ENCODE results near the gene AGRN.

The AGRN gene

DNA sequence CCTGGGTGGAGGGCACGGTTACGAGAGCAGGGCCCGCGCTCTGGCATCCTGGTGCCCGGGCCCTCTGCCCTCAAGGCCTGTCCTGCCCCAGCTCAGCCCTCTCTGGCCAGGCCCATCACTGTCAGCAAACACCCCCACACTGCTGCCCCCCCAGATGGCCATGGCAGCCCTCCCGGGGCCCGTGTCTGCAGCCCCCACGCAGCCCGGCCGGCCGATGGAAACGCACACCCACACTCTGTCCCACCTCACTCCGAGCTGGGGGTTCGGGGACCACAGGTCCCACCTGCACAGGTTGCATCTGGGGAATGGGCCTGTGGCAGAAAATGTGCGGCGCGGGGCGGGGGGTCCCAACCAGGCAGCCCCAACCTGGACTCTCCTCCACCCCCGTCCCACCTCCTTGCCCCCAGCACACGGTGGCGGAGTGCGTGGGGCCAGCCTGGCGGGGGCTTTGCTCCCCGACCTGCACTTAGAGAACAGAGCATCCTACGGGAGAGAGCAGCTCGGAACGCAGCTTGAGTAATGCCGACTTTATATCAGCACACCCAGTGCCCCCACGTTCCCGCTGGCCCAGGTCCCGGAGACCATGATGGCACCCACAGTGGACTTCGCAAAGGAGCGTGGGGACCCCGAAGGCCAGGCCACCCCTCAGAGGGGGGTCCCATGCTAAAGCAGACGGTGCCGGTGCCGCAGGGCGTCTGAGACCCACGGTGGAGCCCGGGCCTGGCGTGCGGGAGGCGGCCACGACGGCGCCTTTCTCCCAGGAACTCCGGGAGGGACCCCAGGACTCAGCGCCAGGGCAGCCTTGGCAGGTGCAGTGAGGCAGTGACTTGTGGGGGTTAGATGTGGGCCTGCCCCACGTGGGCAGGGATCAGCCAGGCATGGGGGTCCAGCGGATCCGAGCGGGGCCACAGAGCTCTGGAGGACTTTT, 61.7 kb downstream of the AGRN start:
- DNase-seq (ENCODE audit: low read depth): no peak

DNA sequence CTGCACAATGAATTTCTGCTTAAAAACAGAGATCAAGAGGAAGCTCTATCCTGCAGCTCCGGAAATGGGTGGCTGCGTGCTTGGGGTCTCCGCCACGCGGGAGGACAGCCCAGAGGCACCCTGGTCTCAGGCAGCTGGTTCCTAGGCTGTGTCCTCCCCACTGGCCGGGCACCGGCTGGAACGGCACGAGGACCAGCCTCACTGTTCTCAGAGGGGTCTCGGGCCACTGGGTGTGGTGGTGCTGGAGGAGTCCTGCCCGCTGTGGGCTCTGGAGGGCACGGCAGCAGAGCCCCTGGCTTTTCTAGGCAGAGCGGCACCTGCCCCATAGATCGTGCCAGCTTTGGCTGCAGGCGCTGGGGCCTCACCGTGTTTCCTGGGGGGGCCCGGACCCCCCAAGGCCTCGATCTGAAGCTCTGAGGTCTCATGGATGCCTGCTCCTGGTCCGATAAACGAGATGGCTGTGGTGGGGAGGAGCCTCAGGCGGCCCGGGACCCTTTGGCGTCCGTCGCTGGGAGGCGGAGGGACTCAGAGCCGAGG, 62.4 kb downstream of the AGRN start:
- no peak for DNase-seq (ENCODE audit: low read depth)

DNA sequence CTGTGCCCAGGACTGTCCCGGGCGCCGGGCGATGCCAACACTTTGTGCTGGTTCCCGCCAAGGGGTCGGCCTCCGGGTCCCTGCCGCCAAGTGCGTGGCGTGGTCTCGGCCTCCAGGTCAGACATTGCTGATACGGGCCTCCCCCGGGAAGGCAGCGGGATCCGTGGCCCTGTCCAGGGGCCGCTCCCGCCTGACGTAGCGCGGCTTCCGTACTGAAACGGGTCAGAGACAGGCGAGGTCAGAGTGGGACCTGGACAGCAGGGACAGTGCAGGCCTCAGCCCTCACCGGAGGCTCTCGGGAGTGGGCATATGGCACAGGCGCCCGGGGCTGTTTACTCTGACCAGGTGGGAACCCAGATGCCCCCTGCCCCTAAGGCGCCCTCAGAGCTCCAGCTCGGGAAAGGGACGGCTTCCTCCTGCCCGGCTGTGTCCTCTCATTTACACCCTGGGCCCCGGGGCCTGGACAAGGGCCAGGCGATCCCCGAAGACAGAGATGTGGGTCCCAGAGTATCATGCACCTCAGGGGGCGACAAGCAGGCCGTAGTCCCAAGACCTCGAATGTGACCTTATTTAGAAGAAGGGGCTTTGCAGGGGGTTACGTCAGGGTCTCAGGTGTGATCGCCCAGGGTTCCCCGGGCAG, 63.0 kb downstream of the AGRN start:
- DNase-seq (ENCODE audit: low read depth): no peak

DNA sequence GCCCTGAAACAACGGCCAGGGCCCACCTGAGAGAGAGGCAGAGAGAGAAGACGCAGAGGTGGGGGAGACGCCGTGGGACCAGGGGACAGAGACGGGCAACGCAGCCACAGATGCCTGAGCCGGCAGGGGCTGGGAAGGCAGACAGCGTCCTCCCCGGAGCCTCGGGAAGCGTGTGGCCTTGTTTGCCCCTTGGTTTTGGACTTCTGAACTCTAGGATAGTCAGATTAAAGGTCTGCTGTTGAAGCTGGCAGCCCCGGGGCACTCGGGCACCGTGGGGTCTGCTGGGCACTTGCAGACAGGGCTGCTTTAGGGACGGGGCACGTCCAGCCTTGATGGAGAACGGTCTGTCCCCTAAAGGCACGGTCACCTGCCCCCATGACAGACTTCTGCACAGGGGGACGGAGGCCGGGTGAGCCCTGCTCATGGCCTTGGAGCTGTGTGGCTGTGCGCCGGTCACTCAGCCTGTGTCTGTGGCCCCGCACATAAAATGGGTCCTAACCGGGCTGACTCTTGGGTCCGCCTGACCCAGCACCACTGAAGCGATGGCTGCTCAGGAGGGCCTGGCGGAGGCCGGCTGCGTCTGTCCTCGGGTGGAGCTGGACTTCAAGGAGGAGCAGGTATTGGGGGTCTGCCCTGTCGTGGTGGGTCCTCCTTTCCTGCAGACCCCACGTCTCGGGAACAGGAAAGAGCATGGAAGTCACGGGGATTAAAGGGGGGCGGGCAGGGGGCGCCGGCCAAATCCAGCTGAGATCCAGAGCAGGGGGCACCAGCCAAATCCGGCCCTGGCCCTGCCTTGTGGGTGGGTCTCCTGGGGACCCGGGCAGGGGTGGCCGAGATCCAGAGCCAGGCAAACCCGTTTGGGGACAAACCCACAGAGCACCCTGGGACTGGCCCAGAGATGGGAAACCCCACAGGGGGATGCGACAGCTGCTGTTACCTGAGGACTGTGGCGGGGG, 63.8 kb downstream of the AGRN start:
- no peak for DNase-seq (ENCODE audit: low read depth)

DNA sequence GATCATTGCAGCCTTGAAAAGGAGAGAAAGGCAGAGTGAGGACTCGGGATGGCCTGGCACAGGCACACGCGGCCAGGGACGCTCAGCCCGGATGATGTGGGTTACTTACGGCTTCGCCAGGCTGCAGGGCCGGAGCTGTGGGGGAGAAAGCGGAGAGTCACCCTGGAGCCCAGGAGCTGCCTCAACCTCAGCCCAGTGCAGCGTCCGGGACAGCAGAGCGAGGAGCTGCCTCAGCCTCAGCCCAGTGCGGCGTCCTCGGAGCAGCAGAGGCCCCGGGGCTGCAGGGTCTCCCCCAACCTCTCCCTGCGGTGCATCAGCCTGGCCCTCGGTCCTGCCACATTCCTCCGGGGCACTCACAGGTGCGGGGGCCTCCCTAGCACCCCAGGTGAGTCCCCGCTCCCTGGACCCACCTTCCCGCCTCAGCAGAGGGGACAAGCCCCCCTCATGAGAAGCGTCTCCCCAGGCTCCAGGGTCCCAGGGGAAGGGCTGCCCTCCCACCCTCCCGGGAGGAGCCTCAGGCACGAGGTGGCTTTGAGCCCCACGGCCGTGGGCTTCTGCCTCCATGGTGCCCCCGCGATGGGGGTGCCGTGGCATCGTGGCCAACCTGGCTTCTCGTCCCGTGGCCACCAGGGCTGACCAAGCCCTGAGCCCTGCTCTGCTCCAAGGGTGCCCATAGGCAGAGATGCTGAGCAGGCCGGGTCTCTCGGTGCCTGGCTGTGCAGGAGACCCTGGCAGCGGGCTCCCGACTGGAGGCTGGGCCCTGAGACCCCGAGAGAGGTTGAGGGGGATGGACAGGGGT, 64.7 kb downstream of the AGRN start:
- no peak for DNase-seq (ENCODE audit: low read depth)

DNA sequence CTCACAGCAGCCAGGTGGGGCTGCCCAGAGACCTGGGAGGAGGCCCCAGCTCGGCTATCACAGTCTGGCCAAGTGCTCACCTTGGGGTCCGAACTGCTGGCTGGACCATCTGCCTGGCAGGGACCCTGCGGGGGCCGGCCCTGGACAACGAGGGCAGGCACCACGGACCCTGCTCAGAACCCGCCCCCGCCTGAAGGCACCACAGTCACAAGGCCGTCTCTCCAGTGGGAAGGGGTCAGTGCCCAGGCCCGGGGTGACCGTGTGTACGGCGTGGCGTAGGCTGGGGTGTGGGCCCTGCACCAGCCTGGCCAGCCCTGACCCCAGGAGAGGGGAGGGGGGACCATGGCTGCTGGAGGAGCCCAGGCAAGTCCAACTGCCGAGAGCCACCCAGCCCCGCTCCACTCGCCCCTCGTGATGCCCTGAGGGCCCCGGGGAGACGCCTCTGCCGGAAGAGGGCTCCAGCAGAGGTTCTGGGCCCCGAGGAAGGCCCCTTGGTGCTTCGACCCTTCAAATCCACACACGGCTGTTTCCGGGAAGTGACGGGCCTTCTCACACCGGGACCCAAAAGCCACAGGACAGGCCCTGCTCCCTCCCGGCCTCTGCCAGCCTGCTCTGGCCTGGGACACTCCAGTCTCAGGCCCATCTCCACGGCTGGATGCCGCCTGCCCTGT, 65.4 kb downstream of the AGRN start:
- no peak for DNase-seq (ENCODE audit: low read depth)

DNA sequence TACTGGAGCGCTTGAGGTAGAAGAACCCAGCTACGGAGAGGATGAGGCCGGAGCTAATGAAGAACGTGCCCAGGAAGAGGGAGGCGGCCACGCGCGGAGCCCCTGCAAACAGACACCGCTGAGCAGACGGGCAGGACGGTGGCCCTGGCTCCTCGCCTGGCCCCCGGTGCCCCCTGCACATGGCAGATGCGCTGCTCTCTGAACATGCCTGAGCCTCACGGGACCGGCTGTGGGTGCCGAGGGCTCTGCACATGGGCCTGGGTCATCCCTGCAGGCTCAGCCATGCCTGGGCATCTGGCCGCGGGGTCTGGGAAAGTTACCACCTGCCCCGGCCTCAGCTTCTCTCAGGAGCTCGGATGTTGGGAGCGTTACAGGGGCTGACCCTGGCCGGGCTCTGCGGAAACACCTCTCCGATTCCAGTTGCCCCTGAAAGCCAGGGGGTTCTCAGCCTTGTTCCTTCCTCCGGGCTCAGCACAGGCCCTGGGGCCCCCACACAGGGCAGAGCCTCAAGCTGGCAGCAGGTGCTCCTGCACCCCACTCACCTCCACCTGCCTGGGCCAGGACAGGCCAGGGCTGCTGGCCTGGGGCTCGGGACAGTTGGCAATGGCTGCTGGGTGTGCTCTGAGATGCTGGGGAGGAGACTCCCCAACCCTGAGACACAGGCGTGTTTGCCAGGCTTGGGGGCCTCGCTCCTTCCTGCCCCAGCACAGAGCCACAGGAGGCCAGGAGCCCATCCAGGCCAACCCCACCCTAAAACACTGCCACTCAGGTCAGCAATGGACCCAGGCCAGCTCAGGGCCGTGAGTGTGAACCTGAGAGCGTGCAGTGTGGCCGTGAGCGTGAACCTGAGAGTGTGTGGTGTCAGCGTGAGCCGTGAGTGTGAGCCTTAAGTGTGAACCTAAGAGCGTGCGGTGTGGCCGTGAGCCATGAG, 66.3 kb downstream of the AGRN start:
- DNase-seq (ENCODE audit: low read depth): no peak

DNA sequence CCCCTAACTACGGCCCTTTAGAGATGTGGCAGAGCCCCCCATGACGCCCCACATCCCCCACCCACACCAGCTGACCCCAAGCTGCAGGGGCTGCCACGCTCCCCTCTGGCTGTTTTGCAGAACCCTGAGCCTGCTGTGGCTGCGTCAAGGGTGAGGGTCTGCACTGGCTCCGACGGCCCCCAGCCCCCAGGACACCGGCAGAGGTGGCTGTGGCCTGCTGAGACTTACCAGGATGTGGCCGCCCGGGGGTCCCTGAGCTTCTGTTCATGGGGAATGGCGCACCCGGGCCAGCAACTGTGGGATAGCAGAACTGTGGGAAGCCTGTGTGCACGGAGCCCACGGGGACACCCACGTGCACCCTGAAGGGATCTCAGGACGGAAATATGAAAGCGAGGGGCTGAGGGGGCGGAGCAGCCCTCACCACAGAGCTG, 67.0 kb downstream of the AGRN start:
- DNase-seq (ENCODE audit: low read depth): no peak

DNA sequence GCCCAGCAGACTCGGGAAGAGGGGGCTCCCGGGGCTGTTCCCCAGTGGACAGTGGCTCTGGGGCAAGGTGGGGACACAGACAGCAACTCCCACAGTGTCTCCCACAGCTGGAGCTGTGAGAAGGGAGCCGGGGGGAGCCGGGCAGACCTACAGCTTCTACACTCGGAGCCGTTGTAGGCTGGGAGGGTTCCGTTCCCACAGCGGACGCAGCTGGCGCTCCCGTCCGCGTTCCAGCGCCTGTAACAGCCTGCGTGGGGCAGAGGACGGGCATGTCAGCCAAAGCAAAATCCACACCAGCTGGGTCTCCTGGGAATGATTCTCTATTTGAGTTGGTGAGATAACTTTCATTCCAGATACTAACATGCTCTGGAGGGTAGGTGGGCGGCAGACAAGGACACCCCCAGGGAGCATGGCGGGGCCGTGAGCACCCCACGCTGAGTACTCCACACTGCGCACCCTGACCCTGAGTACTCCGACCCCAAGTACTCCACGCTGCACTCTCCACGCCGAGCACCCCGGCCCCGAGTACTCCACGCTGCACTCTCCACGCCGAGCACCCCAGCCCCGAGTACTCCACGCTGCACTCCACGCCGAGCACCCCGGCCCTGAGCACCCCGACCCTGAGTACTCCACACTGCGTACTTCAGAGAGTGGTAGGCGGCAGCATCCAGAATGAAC, 67.6 kb downstream of the AGRN start:
- no peak for DNase-seq (ENCODE audit: low read depth)

DNA sequence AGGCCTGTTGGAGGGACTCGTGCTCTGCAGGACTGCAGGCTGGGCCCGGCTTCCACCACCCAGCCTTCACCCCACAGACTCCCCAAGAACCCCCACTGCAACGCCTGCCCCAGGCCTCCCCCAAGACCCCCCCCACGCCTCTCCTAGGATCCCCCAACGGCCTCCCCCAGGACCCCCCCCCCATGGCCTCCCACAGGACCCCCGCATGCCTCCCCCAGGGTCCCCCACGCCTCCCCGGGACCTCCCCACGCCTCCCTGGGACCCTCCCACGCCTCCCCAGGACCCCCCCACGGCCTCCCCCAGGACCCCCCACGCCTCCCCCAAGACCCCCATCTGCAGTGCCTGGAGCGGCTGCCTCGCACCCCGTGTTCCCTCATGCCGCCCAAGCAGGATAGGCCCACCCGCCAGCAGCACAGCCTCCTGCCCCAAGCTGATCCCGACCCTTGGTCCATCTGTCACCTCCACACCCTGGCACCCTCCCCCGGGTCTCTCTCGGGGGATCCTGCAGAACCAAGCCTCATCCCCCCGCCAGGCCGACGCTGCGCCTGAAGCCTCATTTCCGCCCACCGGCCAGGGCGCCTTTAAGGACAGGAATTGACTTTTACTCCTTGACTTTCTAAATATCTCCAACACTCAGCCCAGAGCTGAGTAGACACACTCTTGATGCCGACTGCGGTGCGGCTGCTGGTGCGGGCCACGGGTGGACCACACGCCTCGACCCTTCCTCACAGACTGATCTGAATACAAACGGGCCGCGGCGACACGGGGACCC, 68.3 kb downstream of the AGRN start:
- no peak for DNase-seq (ENCODE audit: low read depth)

DNA sequence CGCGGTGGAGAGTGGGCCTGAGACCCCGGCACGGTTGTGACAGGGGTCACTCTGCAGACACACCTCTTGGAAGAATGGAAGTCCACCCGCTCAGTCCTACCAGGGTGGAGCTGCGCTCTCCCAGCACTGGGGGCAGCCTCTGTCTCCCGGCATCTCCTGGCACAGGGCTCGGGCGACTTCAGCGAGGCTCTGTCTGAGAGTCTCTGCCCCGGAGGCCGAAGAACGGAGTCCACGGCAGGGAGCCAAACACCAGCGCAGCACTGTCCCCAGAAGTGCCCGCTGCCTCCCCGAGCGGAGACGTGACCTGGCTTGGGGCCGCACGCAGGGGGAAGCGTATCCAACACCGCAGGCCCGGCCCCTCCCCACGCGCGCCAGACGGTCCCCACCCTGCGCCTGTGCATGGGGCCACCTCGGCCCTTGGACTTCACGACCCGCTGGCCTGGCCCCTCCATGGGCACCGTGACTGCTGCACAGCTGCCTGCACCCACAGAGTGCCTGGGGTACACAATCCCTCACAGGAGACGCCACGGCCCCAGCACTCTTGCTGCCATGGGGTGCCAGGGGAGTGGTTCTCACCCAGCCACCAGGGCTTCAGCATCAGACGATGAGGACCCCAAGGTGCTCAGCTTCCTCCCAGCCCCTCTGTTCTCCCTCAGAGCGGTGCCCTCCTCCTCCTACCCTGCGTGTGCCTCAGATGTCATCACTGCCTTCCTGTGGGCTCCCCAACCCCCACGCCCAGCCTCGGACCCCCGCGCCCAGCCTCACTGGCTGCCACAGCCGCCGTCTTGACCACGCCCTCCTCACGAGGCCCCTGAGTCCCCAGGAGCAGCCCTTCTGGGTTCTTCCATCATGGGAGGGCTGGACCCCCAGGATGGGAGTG, 69.1 kb downstream of the AGRN start:
- DNase-seq (ENCODE audit: low read depth): no peak

DNA sequence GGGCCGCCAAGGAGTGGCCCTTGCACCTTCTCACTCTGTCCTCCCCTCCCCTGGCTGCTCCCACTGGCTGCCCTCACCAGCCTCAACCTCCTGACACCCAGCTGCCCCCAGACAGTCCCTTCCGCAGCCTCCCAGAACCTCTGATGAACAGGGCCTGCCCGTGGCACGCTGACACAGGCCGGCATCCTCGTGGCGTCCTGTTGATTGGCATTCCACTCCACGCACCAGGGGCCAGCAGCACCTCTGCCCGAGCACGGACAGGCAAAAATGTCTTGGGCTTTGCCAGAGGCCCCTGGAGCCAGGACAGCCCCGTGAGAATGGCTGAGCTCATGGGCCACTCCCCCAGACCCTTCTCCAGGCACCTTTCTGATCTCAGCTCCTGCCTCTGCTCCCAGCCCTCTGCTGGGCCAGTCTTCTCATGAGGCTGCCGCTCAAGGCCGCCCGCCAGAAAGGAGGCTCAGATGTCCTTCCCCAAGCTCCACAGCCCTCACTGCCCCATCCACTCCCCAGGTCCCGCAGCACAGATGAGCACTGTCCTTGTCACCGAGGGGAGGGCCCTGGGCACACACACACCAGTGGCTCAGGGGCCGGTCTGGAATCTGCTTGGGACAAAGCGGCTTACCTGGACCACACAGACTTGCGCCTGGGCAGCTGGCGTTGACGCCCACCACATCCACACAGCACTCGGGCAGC, 70.0 kb downstream of the AGRN start:
- DNase-seq (ENCODE audit: low read depth): no peak

DNA sequence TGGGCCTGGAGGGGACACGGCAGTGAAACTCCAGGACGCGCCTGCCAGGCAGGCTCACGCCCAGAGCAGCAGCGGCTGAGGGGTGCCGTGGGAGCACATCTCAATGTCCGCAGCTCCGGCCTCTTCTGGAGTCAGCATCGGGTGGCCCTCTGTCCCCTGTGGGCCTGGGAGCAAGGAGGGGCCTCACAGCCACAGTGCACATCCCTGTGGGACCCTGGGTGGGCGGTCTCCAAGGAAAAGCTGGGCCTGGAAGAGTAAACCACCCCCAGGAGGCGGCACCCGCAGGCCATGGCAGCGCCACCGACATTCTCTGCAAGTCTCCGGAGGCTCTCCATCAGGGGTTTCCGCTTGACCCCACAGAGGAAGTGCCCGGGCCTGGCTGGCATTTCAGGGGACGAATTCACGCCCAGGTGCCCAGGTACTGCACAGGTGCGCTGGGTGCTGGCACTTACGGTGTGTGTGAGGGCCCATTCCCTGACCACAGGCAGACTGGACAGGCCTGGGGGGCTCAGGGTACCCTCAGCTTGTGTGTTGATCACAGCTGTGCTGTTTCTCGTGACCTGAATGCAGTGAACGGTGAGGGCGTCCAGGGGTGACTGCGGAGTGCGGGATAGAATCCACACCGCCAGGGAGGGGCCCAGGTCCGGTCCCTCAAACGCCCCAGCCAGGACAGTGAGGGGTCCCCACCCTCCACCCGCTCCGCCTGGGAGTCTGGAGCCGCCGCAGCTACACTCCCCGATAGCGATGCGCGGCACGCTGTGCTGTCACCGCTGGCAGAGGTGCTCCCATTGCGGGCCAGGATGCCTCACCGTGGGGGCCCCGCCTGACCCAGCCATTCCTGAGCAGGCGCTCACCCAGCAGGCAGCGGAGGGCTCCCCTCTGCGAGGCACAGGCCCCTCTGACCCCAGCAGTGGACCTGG, 70.8 kb downstream of the AGRN start:
- DNase-seq (ENCODE audit: low read depth): no peak

DNA sequence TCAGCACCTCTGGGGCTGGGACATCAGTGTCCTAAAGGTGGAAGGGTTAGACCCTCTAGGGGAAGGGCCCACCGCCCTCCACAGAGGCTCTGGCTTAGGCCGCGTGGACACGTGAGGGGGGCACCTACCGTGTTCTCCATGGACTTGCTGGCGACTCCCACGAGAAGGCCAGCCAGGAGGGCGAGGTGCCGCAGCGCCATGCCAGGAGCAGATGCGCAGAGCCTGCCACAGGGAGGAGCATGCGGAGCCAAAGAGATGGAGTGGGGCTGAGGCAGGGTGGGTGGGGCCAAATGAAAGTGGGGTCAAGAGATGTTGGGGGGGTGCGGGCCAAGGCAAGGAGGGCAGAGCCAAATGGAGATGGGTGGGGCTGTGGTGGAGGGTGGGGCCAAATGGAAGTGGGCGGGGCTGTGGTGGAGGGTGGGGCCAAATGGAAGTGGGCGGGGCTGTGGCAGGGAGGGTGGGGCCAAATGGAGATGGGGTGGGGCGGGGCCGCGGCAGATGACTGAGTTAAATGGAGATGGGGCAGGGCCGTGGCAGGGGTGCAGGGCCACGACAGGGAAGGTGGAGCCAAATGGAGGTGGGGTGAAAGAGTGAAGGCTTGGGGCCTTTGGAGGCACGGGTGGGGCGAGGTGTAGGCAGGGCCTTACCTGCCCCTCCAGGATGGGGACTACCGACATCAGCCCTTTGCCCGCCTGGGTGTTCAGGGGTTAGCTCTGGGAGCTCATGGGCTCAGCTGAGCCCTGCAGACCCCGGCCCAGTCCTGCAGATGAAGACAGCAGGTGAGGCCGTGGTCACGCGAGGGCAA, 71.6 kb downstream of the AGRN start:
- no peak for DNase-seq (ENCODE audit: low read depth)

All from activated T-cell treated with anti-CD3 and anti-CD28 coated beads for 24 hours (primary cell).